ENCODE data around the gene SDE2. TPM values are rescaled to one million over a fixed set of nuclear protein-coding genes. Genes with fewer than 3 reads are reported as not detected.
"Not testable (repeated sequence)": the region's sequence is repeated elsewhere in the genome, so short reads cannot be mapped to it uniquely, and the experiment has no call there.

Gene SDE2
- total RNA-seq, 4 donors from 2014 or later: 10.5 to 18.7 (median 14.1) TPM

GRCh38 chr1:225974454-225974853 lies 24.7 kb downstream of the SDE2 start:
- intact Hi-C loops (cut with DNase I): loop anchor here (10.0 kb wide), 1 partner anchor 200 kb away; the partner anchor contains the start of gene SRP9
- no peak overlapping the region for H3K4me3 ChIP-seq
- peaks cover 0 to 24% (median under 1%) of the 10 kb centered on the region in 3 donors for H3K36me3 ChIP-seq
- 80 to 82% methylated on average over 1 to 8 of the region's 10 CpGs for WGBS, 2 donors
- TF ChIP-seq POLR2A (IDR thresholded peaks at IDR 0.05): no peak
- no peak for TF ChIP-seq CTCF (IDR thresholded peaks at IDR 0.05)
- H3K27me3 ChIP-seq: no peaks in the 10 kb centered on the region
- H3K9me3 ChIP-seq: no peaks in the 10 kb centered on the region
- H3K27ac ChIP-seq: no peak overlapping the region
- DNase-seq: no peak
- H3K4me1 ChIP-seq: peaks cover 0 to 17% (median 5%) of the 10 kb centered on the region in 3 donors

GRCh38 chr1:225973158-225973557 lies 26.0 kb downstream of the SDE2 start:
- 59 to 68% methylated on average over 5 of the region's 5 CpGs for WGBS, 2 donors
- H3K27me3 ChIP-seq: no peaks in the 10 kb centered on the region
- TF ChIP-seq CTCF (IDR thresholded peaks at IDR 0.05) (no peak), POLR2A (IDR thresholded peaks at IDR 0.05) (no peak)
- H3K36me3 ChIP-seq: peaks cover 0 to 13% (median 0%) of the 10 kb centered on the region in 3 donors
- peaks cover 0 to 12% (median 5%) of the 10 kb centered on the region in 3 donors for H3K4me1 ChIP-seq
- intact Hi-C loops (cut with DNase I): loop anchor here (10.0 kb wide), 1 partner anchor 198 kb away; the partner anchor contains the start of gene SRP9
- H3K9me3 ChIP-seq: no peaks in the 10 kb centered on the region
- no peak for DNase-seq
- H3K4me3 ChIP-seq: no peak overlapping the region
- no peak overlapping the region for H3K27ac ChIP-seq

GRCh38 chr1:225972344-225973152 lies 26.6 kb downstream of the SDE2 start:
- no peak for DNase-seq
- no peak for TF ChIP-seq CTCF (IDR thresholded peaks at IDR 0.05)
- no peak for TF ChIP-seq POLR2A (IDR thresholded peaks at IDR 0.05)
- Histone ChIP-seq H3K4me1 (peaks cover 0 to 6% (median 2%) of the 10 kb centered on the region in 3 donors), H3K27me3 (no peaks in the 10 kb centered on the region), H3K4me3 (no peak overlapping the region), H3K9me3 (no peaks in the 10 kb centered on the region), H3K27ac (no peak overlapping the region), H3K36me3 (peaks cover 0 to 8% (median 0%) of the 10 kb centered on the region in 3 donors)
- 93 to 96% methylated on average over 7 to 10 of the region's 15 CpGs for WGBS, 2 donors
- intact Hi-C loops (cut with DNase I): loop anchor here (10.0 kb wide), 1 partner anchor 198 kb away; the partner anchor contains the start of gene SRP9

GRCh38 chr1:225970592-225971157 lies 28.5 kb downstream of the SDE2 start:
- H3K4me3 ChIP-seq, DNase-seq, H3K27me3 ChIP-seq, H3K9me3 ChIP-seq, H3K4me1 ChIP-seq, H3K27ac ChIP-seq, H3K36me3 ChIP-seq: not testable (repeated sequence)
- intact Hi-C loops (cut with DNase I): loop anchor here (10.0 kb wide), 1 partner anchor 196 kb away; the partner anchor contains the start of gene SRP9
- 90 to 93% methylated on average over 12 to 15 of the region's 16 CpGs for WGBS, 2 donors

- intact Hi-C loops (cut with DNase I): loop anchor here (10.0 kb wide), 1 partner anchor 195 kb away; the partner anchor contains the start of gene SRP9
- WGBS, 2 donors: 80% methylated on average over 2 of the region's 28 CpGs; no CpG with 5 or more reads in 1 of the 2 donors
These were observed 29.4 kb downstream of the SDE2 start for GRCh38 chr1:225969751-225970150.

GRCh38 chr1:225965231-225965630 lies 33.9 kb downstream of the SDE2 start:
- H3K27ac ChIP-seq: no peak overlapping the region
- no peaks in the 10 kb centered on the region for H3K36me3 ChIP-seq
- no peaks in the 10 kb centered on the region for H3K9me3 ChIP-seq
- 69 to 86% methylated on average over 5 of the region's 5 CpGs for WGBS, 2 donors
- H3K4me3 ChIP-seq: no peak overlapping the region
- TF ChIP-seq POLR2A (IDR thresholded peaks at IDR 0.05): no peak
- peaks cover 0 to 4% (median 0%) of the 10 kb centered on the region in 3 donors for H3K4me1 ChIP-seq
- peaks cover 0 to 14% (median 2%) of the 10 kb centered on the region in 4 donors for H3K27me3 ChIP-seq
- no peak for DNase-seq
- intact Hi-C loops (cut with DNase I): no loop called here

More at GRCh38 chr1:225969751-225970150, 29.4 kb downstream of the SDE2 start:
- H3K36me3 ChIP-seq, H3K27me3 ChIP-seq, H3K4me3 ChIP-seq, H3K4me1 ChIP-seq, H3K9me3 ChIP-seq, H3K27ac ChIP-seq, DNase-seq: not testable (repeated sequence)

All from esophagus squamous epithelium (tissue), 5 donors.